Subcutaneous adipose tissue (tissue), 4 donors: ENCODE data around the gene FBXL17. TPM values are rescaled to one million over a fixed set of nuclear protein-coding genes. Genes with fewer than 3 reads are reported as not detected.

Experiments used
- CTCF ChIP-seq: fragments of 450-650 bp; IDR thresholded peaks from one replicate; pipeline ENCODE4 v1.5.1; 2016; ENCODE audit warnings: low read depth, mild to moderate bottlenecking, control low read depth, antibody characterized with exemption, moderate library complexity
- total RNA-seq, 4 donors: library from RNA; depleted of rRNA; stranded (reverse); fragments of >200 nt; gene quantifications; one replicate each; pipeline ENCODE4 v1.1.0, GENCODE V29; 2016

Gene FBXL17
- total RNA-seq, 4 donors from 2014 or later, result 19.4 to 22.2 (median 21.3) TPM

- no peak for TF ChIP-seq CTCF
These were observed 143.4 kb downstream of the FBXL17 start for GRCh38 chr5:108238461-108238860.

GRCh38 chr5:108233617-108234155 is 148.2 kb downstream of the FBXL17 start:
- TF ChIP-seq CTCF, result no peak

DNA sequence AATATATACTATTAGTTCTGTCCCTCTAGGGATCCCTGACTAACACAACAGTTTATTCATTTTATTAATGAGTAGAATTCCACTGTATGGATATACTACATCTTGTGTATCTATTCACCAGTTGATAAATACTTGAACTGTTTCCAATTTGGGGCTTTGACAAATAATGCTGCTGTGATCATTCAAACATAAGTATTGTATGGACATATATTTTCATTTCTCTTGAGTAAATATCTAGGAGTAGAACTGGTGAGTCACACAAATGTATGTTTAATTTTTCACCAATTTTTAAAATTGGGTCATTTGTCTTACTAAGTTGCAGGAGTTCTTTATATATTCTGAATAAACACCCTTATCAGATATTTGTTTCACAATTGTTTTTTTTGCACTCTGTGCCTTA is 149.1 kb downstream of the FBXL17 start:
- TF ChIP-seq CTCF, result no peak

DNA sequence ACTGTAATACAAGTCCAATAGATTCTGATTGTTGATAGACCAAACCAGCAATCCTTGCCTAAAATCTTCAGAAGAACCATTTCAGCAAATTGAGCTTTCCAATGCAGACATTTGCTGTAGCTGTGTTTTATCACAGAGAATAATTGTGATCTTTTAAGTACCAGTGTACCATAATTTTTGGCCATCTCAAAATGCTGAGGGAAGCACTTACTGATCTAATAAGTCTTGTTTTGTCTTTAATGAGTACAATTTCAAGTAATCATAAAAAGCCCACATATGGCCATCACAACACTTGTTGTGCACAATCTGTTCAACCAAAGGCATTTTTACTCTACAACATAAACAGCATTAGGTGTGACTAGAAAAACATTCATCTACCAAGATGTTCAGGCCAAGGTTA is 159.9 kb downstream of the FBXL17 start:
- TF ChIP-seq CTCF, result no peak

DNA sequence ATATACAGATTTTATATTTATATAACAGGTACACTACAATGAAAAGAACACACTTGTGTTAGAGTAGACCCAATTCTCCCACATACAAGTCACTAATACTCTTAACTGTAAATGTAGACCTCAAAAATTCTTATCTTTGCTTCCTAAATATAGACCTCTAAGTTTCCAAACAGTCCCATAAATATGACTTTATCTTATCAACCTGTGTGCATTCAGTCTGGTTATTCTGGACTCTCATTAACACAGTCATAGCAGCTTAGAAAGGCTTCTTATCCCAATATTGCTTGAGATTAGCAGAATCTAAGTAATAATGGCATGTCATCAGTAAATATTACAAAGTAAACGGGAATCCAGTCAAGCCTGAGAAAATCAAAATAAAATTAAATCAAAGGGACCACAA is 161.1 kb downstream of the FBXL17 start:
- no peak for TF ChIP-seq CTCF

- no peak for TF ChIP-seq CTCF
These were observed 165.0 kb downstream of the FBXL17 start for GRCh38 chr5:108216890-108217289.

DNA sequence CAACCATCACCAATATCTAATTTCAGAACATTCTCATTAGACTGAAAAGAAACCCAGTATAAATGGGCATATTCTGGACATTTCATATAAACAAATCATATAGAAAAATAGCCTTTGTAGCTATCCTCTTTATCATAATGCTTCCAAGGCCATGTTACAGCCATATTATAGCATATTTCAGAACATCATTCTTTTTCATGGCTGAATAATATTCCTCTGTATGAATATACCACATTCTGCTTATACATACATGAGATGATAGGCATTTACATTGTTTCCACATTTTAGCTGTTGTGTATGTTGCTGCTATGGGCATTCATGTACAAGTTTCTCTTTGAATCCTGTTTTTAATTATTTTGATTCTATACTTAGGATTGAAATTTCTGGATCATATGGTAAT is 167.0 kb downstream of the FBXL17 start:
- no peak for TF ChIP-seq CTCF
